HG03571 (cell line): Measurements from ENCODE around the gene KCNQ1OT1.

Experiments used
- ATAC-seq: cut with Tn5 transposase; IDR thresholded peaks from one replicate; pipeline ENCODE4 v1.9.1; 2021; ENCODE audit not compliant: unreplicated experiment

The KCNQ1OT1 gene

DNA sequence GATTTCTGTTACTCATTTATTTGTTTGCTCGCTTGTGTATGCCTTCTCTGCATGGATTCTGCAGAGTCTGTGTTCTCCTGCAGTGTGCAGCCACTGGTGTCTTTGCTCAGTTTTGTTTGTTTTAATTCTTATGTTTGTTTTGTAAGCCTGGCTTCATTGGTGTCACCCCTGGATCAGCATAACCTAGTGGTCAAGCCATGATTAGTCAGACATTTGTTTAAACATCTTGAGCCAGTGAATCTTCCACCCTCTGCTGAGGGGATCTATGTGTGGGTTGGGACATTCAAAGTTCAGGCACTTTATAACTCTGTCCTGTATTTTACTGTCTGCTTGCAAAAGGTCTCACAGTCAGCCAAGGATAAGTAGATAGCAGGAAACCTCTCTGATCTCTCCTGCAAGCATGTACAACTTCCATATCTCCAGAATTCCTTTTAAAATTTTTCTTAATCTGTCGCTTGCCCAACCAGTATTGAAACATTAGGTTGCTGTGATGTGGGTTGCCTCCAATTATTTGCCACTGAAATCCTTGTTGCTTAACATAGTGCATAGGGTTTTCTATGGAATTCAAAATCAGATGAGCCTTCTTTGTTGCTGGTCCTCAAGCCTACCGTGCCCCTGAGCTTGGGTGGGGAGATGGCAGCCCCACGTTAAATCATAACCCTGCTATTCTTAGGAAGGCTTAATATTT, 86.8 kb downstream of the KCNQ1OT1 start:
- no peak for ATAC-seq

GRCh38 chr11:2609345-2609744, 90.4 kb downstream of the KCNQ1OT1 start:
- ATAC-seq: no peak

- no peak for ATAC-seq
Measured at GRCh38 chr11:2599561-2600189, 100.1 kb downstream of the KCNQ1OT1 start.

- ATAC-seq: no peak
Measured at GRCh38 chr11:2595204-2595603, 104.6 kb downstream of the KCNQ1OT1 start.

GRCh38 chr11:2594267-2594666, 105.5 kb downstream of the KCNQ1OT1 start:
- ATAC-seq: no peak

- no peak for ATAC-seq
Measured at GRCh38 chr11:2593393-2593950, 106.3 kb downstream of the KCNQ1OT1 start.

- ATAC-seq: no peak
Measured at GRCh38 chr11:2592559-2593392, 107.0 kb downstream of the KCNQ1OT1 start.

GRCh38 chr11:2591805-2592204, 108.0 kb downstream of the KCNQ1OT1 start:
- no peak for ATAC-seq

DNA sequence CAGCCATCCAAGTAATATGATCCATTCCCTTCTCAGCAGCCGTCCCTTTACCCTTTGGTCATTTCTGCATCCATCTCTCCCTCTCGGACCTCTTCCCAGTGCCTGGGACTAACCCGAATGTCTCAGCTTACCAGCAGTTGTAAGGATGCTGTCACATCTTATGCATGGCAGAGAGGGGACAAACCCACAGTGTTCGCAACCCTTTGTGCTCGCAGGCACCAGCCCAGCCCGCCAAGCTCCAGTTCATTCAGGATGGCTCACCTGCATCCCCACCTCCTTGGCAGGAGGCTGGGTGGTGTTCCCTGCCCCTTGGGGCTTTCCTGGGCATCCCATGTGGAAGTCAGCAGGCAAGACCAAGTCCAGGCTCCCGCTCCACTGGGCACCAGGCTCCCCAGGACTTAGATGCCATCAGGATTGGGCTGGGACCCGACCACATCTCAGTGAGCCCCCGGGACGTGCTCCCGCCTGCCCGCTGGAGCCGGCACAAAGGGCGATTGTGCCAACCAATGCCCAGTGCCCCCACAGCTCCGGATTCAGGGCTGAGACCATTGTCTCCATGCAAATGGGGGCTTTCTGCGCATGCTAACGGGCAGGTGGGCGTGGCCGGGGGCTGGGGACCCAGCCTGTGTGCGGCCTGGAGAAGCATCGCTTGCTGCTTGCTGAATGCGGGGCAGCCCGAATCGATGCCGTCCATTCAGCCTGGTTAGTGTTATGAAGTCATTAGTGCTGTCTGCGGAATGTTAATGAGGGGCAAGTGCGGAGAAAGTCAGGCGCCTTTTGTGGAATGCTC, 108.6 kb downstream of the KCNQ1OT1 start:
- ATAC-seq: no peak

DNA sequence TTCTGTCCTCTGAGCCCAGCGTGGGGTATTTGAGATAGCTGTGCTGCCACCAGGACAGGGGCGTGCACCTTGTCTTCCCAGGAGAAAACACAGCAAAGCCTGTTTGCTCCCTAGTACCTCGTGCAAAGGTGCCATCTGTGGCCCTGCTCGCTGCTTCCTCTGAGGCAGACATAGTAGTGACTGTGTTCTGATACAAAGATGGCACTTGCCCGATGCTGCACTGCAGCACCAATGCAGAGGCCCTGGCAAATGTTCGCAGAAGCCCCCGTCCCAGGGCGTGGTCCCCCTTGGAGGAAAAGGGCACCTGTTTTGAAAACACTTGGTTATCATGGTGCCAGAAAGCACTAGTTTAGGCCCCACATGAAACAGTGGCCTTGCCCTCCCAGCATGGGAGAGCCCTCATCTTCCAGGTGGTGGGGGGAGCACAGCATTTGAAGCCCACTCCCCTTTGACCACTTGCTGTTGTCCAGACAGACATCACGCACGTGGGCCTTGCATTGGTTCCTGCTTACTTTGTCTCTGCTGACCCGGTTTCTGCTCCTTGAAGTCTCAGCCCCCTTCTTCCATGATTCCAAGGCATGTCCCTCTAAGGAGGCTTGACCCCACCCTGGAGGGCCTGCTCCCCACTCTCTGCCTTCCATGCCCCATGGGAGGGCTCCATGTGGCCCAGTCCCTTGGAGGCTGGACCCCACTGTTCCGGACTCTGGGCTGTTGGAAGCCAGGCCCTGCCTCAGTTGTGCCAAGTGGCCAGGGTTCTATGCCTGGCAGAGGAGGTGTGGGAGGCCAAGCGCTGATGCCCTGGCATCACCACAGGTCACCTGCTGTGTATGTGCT, 109.4 kb downstream of the KCNQ1OT1 start:
- no peak for ATAC-seq

DNA sequence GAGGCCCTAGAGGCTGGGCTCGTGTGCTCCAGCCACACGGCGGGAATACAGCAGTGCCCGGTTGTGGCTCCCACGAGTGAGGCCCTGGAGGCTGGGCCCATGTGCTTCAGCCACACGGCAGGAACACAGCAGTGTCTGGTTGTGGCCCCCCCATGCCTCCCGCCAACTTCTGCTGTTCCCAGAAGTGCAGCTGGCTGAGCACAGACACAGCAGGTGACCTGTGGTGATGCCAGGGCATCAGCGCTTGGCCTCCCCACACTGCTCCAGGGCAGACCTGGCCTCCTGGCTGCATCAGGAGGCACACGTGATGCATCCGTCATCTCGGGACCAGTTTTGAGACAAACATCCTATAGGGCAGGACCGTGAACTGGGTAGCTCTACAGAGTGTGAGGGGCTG, 110.3 kb downstream of the KCNQ1OT1 start:
- no peak for ATAC-seq

- no peak for ATAC-seq
Measured at GRCh38 chr11:2588809-2589537, 110.8 kb downstream of the KCNQ1OT1 start.

GRCh38 chr11:2587976-2588748, 111.6 kb downstream of the KCNQ1OT1 start:
- ATAC-seq: no peak

DNA sequence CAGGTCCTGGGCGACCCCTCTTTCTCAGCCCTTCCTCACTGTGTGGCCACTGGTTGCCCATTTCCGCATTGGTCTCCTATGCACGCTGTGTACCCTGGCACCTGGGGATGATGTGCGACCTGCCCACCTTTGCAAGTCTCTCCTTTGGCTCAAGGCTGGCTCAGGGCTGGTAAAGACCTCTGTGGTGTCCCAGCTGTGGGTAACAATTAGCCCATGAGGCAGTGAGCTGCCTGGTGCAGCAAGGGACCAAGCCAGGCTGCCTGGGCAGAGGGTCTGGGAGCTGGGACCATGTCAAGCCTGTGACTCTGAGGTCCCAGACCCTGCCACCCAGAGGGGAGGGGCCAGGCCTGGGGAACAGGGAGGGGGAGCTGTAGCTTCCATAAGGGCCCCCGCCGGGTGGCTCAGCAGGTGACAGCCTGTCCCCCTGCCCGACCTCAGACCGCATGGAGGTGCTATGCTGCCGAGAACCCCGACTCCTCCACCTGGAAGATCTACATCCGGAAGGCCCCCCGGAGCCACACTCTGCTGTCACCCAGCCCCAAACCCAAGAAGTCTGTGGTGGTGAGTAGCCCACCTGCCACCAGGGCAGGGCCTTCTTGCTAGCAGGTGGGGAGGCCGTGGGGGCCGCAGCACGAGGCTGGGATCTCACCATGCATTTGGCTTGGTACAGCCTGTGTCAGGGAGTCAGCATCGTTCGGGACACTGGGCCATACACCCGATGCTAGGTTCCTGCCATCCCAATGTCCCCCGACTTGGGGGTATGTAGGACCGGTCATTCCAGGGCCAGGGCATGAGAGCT, 112.5 kb downstream of the KCNQ1OT1 start:
- no peak for ATAC-seq

DNA sequence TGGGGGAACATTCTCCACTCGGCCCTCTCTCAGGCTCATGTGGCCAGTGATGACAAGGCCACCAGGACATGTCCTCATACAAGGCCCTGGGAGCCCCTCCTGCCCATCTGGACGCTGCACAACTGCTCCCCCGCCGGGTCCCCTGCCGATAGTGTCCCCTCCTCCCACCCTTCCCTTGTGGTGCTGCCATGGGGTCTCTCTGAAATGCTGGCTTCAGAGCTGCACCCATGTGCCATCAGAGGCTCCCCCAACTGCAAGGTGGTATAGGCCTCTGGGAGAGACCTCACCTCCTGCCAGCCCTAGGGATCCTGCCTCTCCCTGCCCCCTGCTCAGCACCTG, 113.0 kb downstream of the KCNQ1OT1 start:
- no peak for ATAC-seq

- ATAC-seq: no peak
Measured at GRCh38 chr11:2586087-2586792, 113.6 kb downstream of the KCNQ1OT1 start.

GRCh38 chr11:2585566-2586086, 114.2 kb downstream of the KCNQ1OT1 start:
- ATAC-seq: no peak
